Hepatocyte (in vitro differentiated cells): ENCODE results near the gene H2BW1. TPM values are rescaled to one million over a fixed set of nuclear protein-coding genes. Genes with fewer than 3 reads are reported as not detected.
"Not testable (repeated sequence)": the region's sequence is repeated elsewhere in the genome, so short reads cannot be mapped to it uniquely, and the experiment has no call there.

Experiments
- DNase-seq: peaks from one replicate; pipeline ENCODE4 v3.0.0-alpha.2; 2016; ENCODE audit warnings: low spot score
- H2AFZ ChIP-seq: fragments of 200-600 bp; sonication (generic); 2 replicates; pipeline ENCODE4 v1.6.0; 2016; ENCODE audit warnings: antibody characterized with exemption, mild to moderate bottlenecking
- H3K27ac ChIP-seq: fragments of 200-600 bp; sonication (generic); 2 replicates; pipeline ENCODE4 v1.5.1; 2016; ENCODE audit warnings: mild to moderate bottlenecking
- H3K27me3 ChIP-seq: fragments of 200-600 bp; sonication (generic); 2 replicates; pipeline ENCODE4 v1.6.1; 2016
- H3K36me3 ChIP-seq: fragments of 200-600 bp; sonication (generic); replicated peaks from 2 replicates; pipeline ENCODE4 v1.5.1; 2016; ENCODE audit warnings: low read depth; ENCODE audit not compliant: insufficient read depth
- H3K4me1 ChIP-seq: fragments of 200-600 bp; sonication (generic); 2 replicates; pipeline ENCODE4 v1.5.1; 2016; ENCODE audit warnings: mild to moderate bottlenecking, moderate library complexity; ENCODE audit not compliant: insufficient read depth
- H3K4me2 ChIP-seq: fragments of 200-600 bp; sonication (generic); 2 replicates; pipeline ENCODE4 v1.6.0; 2016
- H3K4me3 ChIP-seq: fragments of 200-600 bp; sonication (generic); 2 replicates; pipeline ENCODE4 v1.5.1; 2016; ENCODE audit warnings: mild to moderate bottlenecking
- H3K79me2 ChIP-seq: fragments of 200-600 bp; sonication (generic); 2 replicates; pipeline ENCODE4 v1.6.0; 2017; ENCODE audit warnings: mild to moderate bottlenecking
- H3K9me2 ChIP-seq: fragments of 200-600 bp; sonication (generic); replicated peaks from 2 replicates; pipeline ENCODE4 v1.6.0; 2017; ENCODE audit warnings: mild to moderate bottlenecking; ENCODE audit not compliant: insufficient read depth
- H3K9me3 ChIP-seq: fragments of 200-600 bp; sonication (generic); 2 replicates; pipeline ENCODE4 v1.5.1; 2016; ENCODE audit warnings: low read depth, mild to moderate bottlenecking
- H4K20me1 ChIP-seq: fragments of 200-600 bp; sonication (generic); 2 replicates; pipeline ENCODE4 v1.6.0; 2016; ENCODE audit warnings: mild to moderate bottlenecking; ENCODE audit not compliant: insufficient read depth, poor library complexity, severe bottlenecking
- EZH2 ChIP-seq: fragments of 200-600 bp; sonication (generic); IDR thresholded peaks from 2 replicates; pipeline ENCODE4 v1.6.1; 2016; ENCODE audit warnings: antibody characterized with exemption, mild to moderate bottlenecking, borderline replicate concordance
- EZH2phosphoT487 ChIP-seq: fragments of 200-600 bp; sonication (generic); IDR thresholded peaks from one replicate; pipeline ENCODE4 v1.6.1; 2018; ENCODE audit warnings: antibody characterized with exemption, mild to moderate bottlenecking, low read depth, moderate library complexity; ENCODE audit not compliant: unreplicated experiment, severe bottlenecking
- WGBS: methylation state at CpG from one replicate; pipeline ENCODE4 v1.1.6; 2016; ENCODE audit warnings: low lambda C conversion rate; ENCODE audit errors: missing lambda C conversion rate; 5-methylcytosine and 5-hydroxymethylcytosine counted together
- polyA plus RNA-seq: library from polyadenylated mRNA; unstranded; fragments of >200 nt; fragmentation: Nextera tagmentation; extraction: Ambion mirVana; gene quantifications from 2 replicates; pipeline ENCODE4 v1.2.1, GENCODE V29; 2016
- total RNA-seq: library from RNA; depleted of rRNA; stranded (reverse); fragments of >200 nt; gene quantifications from 2 replicates; pipeline ENCODE4 v1.2.3, GENCODE V29; 2014
- TF ChIP-seq, protein P1 (sequence below): fragments of 200-600 bp; sonication (generic); IDR thresholded peaks from 2 replicates; pipeline ENCODE4 v1.5.1; 2016; ENCODE audit warnings: antibody characterized with exemption, mild to moderate bottlenecking; ENCODE audit not compliant: poor library complexity

Gene H2BW1
- total and polyA plus RNA-seq, 2 experiments from 2014 or later, result not detected

DNA sequence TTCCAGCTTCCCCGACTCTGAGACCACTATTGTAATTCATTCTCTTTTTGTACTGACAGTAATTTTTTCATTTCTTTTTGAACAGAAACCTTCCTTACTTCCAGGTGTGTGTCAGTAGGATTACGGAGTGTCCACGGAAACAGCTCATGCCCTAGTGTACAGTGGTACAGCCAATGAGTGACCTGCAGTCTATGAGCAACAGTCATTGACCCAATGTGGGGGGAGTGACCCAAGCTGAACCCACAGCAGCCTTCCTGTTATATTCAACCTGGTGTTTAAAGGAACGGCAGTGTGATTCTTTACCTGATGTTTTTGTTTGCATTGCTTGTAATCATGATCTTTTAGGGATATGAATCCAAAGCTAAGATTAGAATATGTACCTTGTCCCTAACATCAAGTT lies 27.5 kb upstream of the H2BW1 start:
- H3K79me2 ChIP-seq, result no peaks in the 10 kb centered on the region
- no peak for DNase-seq
- no peaks in the 10 kb centered on the region for H3K4me1 ChIP-seq
- H3K27ac ChIP-seq, result no peak overlapping the region
- TF ChIP-seq EZH2phosphoT487, result no peak
- TF ChIP-seq, protein P1, sequence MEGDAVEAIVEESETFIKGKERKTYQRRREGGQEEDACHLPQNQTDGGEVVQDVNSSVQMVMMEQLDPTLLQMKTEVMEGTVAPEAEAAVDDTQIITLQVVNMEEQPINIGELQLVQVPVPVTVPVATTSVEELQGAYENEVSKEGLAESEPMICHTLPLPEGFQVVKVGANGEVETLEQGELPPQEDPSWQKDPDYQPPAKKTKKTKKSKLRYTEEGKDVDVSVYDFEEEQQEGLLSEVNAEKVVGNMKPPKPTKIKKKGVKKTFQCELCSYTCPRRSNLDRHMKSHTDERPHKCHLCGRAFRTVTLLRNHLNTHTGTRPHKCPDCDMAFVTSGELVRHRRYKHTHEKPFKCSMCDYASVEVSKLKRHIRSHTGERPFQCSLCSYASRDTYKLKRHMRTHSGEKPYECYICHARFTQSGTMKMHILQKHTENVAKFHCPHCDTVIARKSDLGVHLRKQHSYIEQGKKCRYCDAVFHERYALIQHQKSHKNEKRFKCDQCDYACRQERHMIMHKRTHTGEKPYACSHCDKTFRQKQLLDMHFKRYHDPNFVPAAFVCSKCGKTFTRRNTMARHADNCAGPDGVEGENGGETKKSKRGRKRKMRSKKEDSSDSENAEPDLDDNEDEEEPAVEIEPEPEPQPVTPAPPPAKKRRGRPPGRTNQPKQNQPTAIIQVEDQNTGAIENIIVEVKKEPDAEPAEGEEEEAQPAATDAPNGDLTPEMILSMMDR, result no peak
- no peak for TF ChIP-seq EZH2
- 76% methylated on average over 4 of the region's 4 CpGs for WGBS
- H3K4me2 ChIP-seq, result no peak overlapping the region
- H3K9me2 ChIP-seq, result no peaks in the 10 kb centered on the region
- H4K20me1 ChIP-seq, result no peaks in the 10 kb centered on the region
- H3K36me3 ChIP-seq, result no peaks in the 10 kb centered on the region
- no peak overlapping the region for H3K4me3 ChIP-seq
- H3K9me3 ChIP-seq, result no peaks in the 10 kb centered on the region
- no peak overlapping the region for H2AFZ ChIP-seq
- H3K27me3 ChIP-seq, result no peaks in the 10 kb centered on the region

DNA sequence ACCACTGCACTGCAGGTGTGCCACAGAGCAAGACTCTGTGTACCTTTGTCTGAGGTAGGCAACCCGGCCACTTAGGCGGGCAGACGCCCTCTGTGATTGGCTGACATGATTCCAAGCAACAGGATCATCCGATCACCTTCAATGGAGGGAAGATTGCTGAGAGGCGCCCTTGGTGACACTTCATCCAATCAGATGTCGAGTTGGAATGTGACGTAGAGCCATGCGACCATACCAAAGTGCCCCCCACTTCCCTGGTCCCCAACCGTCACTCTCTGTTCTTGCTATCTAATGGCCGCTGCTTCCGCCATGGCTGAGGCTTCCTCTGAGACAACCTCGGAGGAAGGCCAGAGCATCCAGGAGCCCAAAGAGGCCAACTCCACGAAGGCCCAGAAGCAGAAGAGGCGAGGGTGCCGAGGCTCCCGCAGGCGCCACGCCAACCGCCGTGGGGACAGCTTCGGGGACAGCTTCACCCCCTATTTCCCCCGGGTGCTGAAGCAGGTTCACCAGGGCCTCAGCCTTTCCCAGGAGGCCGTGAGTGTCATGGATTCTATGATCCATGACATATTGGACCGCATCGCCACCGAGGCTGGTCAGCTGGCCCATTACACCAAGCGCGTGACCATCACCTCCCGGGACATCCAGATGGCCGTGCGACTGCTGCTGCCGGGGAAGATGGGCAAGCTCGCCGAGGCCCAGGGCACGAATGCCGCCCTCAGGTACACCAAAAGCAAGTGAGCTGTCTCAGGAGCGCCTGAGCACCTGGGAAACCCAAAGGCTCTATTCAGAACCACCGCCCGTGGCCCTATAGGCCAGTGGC lies 26.4 kb upstream of the H2BW1 start, which contains the start of gene H2BW2:
Gene H2BW2, plus strand, starts transcription at position 268 of the 817 bp plus-strand sequence. Its CDS starts 39 bp downstream, at position 307.
- DNase-seq, result no peak
- TF ChIP-seq EZH2, result no peak
- TF ChIP-seq, protein P1, result no peak
- no peak for TF ChIP-seq EZH2phosphoT487
- H3K4me2 ChIP-seq, result no peak within 1 kb of the TSS
- no peaks in the 10 kb centered on the region for H3K9me2 ChIP-seq
- WGBS, result 89% methylated on average over 39 of the region's 39 CpGs
- H2AFZ ChIP-seq, result no peak within 1 kb of the TSS
- H3K79me2 ChIP-seq, result no peaks in the 10 kb centered on the region
- no peak within 1 kb of the TSS for H3K4me3 ChIP-seq
- H3K27me3 ChIP-seq, result no peaks in the 10 kb centered on the region
- no peaks in the 10 kb centered on the region for H3K36me3 ChIP-seq
- no peaks in the 10 kb centered on the region for H3K9me3 ChIP-seq
- no peaks in the 10 kb centered on the region for H3K4me1 ChIP-seq
- no peak within 1 kb of the TSS for H3K27ac ChIP-seq
- H4K20me1 ChIP-seq, result no peaks in the 10 kb centered on the region

DNA sequence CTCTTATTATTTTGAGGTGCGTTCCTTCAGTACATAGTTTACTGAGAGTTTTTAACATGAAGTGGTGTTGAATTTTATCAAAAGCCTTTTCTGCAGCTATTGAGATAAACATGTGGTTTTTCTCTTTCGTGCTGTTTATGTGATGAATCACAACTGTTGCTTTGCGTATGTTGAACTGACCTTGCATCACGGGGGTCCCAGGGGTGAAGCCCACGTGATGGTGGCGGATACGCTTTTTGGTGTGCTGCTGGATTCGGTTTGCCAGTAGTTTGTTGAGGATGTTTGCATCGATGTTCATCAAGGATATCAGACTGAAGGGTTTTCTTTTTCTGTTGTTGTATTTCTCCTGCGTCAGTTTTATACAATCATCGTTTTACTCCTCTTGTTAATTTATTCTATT lies 4.6 kb upstream of the H2BW1 start:
- Histone ChIP-seq H3K9me2 (no peaks in the 10 kb centered on the region), H3K27me3 (no peaks in the 10 kb centered on the region), H2AFZ (no peak overlapping the region), H3K4me3 (no peak overlapping the region), H3K27ac (no peak overlapping the region), H3K79me2 (no peaks in the 10 kb centered on the region), H3K9me3 (no peaks in the 10 kb centered on the region), H3K4me1 (no peaks in the 10 kb centered on the region), H3K4me2 (no peak overlapping the region), H4K20me1 (no peaks in the 10 kb centered on the region), H3K36me3 (no peaks in the 10 kb centered on the region)
- WGBS, result 80% methylated on average over 11 of the region's 11 CpGs
- TF ChIP-seq, protein P1, result no peak
- TF ChIP-seq EZH2 (no peak), EZH2phosphoT487 (no peak)
- no peak for DNase-seq

DNA sequence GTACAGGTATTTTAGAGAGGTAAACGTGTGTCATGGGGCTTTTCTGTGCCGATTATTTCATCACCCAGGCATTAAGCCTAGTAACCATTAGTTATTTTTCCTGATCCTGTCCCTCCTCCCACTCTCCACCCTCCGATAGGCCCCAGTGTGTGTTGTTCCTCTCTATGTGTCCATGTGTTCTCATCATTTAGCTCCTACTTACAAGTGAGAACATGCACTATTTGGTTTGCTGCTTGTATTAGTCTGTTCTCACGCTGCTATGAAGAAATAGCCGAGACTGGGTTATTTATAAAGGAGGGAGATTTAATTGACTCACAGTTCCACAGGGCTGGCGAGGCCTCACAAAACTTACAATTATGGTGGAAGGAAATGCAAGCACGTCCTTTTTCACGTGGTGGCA lies 2.1 kb upstream of the H2BW1 start:
- not testable (repeated sequence) for H2AFZ ChIP-seq, H3K4me2 ChIP-seq, H4K20me1 ChIP-seq, H3K9me3 ChIP-seq, DNase-seq, H3K4me1 ChIP-seq, H3K9me2 ChIP-seq, H3K27ac ChIP-seq, H3K79me2 ChIP-seq, H3K36me3 ChIP-seq, H3K27me3 ChIP-seq, H3K4me3 ChIP-seq
- 66% methylated on average over 8 of the region's 8 CpGs for WGBS
